ENCODE measurements around the gene FASN.

The FASN gene

GRCh38 chr17:82117139-82118090 lies 19.4 kb upstream of the FASN start:
- no peak for DNase-seq

- no peak for DNase-seq
Observed at GRCh38 chr17:82116246-82116645, 18.2 kb upstream of the FASN start.

GRCh38 chr17:82114872-82115271 lies 16.8 kb upstream of the FASN start:
- DNase-seq: no peak

GRCh38 chr17:82114447-82114846 lies 16.4 kb upstream of the FASN start:
- DNase-seq: no peak

- DNase-seq: no peak
Observed at GRCh38 chr17:82113941-82114340, 15.9 kb upstream of the FASN start.

- no peak for DNase-seq
Observed at GRCh38 chr17:82113422-82113821, 15.4 kb upstream of the FASN start.

GRCh38 chr17:82112914-82113311 lies 14.9 kb upstream of the FASN start:
- no peak for DNase-seq

GRCh38 chr17:82112181-82112913 lies 14.3 kb upstream of the FASN start:
- no peak for DNase-seq

GRCh38 chr17:82110298-82110697 lies 12.3 kb upstream of the FASN start:
- no peak for DNase-seq

GRCh38 chr17:82108961-82109475 lies 11.0 kb upstream of the FASN start:
- DNase-seq: no peak

GRCh38 chr17:82108496-82108945 lies 10.5 kb upstream of the FASN start:
- DNase-seq: no peak

GRCh38 chr17:82108038-82108437 lies 10.0 kb upstream of the FASN start:
- no peak for DNase-seq

- no peak for DNase-seq
Observed at GRCh38 chr17:82107341-82107860, 9.4 kb upstream of the FASN start.

GRCh38 chr17:82106688-82107305 lies 8.8 kb upstream of the FASN start:
- no peak for DNase-seq

- peak in 2 of 4 experiments; percentile 45 to 57 for DNase-seq
Observed at GRCh38 chr17:82105882-82106687, 8.0 kb upstream of the FASN start.

- DNase-seq: no peak
Observed at GRCh38 chr17:82105417-82105881, 7.4 kb upstream of the FASN start.

- no peak for DNase-seq
Observed at GRCh38 chr17:82104797-82105416, 6.9 kb upstream of the FASN start.

- DNase-seq: no peak
Observed at GRCh38 chr17:82103553-82104451, 5.8 kb upstream of the FASN start.

- DNase-seq: no peak
Observed at GRCh38 chr17:82101767-82102679, 4.0 kb upstream of the FASN start.
